Calu3 (cell line): Measurements from ENCODE around the gene CD14. TPM values are rescaled to one million over a fixed set of nuclear protein-coding genes. Genes with fewer than 3 reads are reported as not detected.
"Not testable (repeated sequence)": the region's sequence is repeated elsewhere in the genome, so short reads cannot be mapped to it uniquely, and the experiment has no call there.

ENCODE experiments used
- BruUV-seq: library from RNA; stranded (reverse); fragments of 400-500 nt; replicated peaks from 2 replicates; lab custom pipeline; 2021; lab: Mats Ljungman, UMichigan
- CTCF ChIA-PET: fragments of 300-600 bp; sonication (Branson Sonifier 250); formaldehyde crosslinking; loops from one replicate; lab custom pipeline; 2022; ENCODE audit warnings: antibody characterized with exemption; lab: Charles Lee
- DNase-seq: peaks from one replicate; pipeline ENCODE4 v3.0.0; 2022
- H3K27ac Mint-ChIP-seq: one replicate; pipeline ENCODE4 v1.8.0; 2022; ENCODE audit warnings: mixed read lengths; ENCODE audit not compliant: unreplicated experiment
- H3K27me3 Mint-ChIP-seq: one replicate; pipeline ENCODE4 v1.8.0; 2022; ENCODE audit warnings: mixed read lengths; ENCODE audit not compliant: unreplicated experiment
- H3K36me3 Mint-ChIP-seq: one replicate; pipeline ENCODE4 v1.8.0; 2022; ENCODE audit warnings: mild to moderate bottlenecking, moderate library complexity, mixed read lengths; ENCODE audit not compliant: insufficient read depth, unreplicated experiment
- H3K4me1 Mint-ChIP-seq: one replicate; pipeline ENCODE4 v1.8.0; 2022; ENCODE audit warnings: mild to moderate bottlenecking, low read depth, mixed read lengths; ENCODE audit not compliant: unreplicated experiment
- H3K4me3 Mint-ChIP-seq: one replicate; pipeline ENCODE4 v1.8.0; 2022; ENCODE audit warnings: mild to moderate bottlenecking, low read depth, moderate library complexity, mixed read lengths; ENCODE audit not compliant: unreplicated experiment
- H3K9me3 Mint-ChIP-seq: one replicate; pipeline ENCODE4 v1.8.0; 2022; ENCODE audit warnings: low read depth, mixed read lengths; ENCODE audit not compliant: unreplicated experiment
- intact Hi-C: fragments of 100-400 bp; cut with micrococcal nuclease; formaldehyde crosslinking; loops from one replicate; pipeline ENCODE4 v1.10.0; 2022; ENCODE audit not compliant: unreplicated experiment
- total RNA-seq: library from RNA; stranded (reverse); gene quantifications from 2 replicates; pipeline ENCODE4 v1.2.3, GENCODE V29; 2022
- TF ChIP-seq, protein P1 (sequence below): fragments of 200-600 bp; IDR thresholded peaks from one replicate; pipeline ENCODE4 v1.8.0; 2022; ENCODE audit warnings: antibody characterized with exemption; ENCODE audit not compliant: unreplicated experiment

Gene CD14
- total RNA-seq, 1 experiment from 2014 or later: 1.1 TPM

DNA sequence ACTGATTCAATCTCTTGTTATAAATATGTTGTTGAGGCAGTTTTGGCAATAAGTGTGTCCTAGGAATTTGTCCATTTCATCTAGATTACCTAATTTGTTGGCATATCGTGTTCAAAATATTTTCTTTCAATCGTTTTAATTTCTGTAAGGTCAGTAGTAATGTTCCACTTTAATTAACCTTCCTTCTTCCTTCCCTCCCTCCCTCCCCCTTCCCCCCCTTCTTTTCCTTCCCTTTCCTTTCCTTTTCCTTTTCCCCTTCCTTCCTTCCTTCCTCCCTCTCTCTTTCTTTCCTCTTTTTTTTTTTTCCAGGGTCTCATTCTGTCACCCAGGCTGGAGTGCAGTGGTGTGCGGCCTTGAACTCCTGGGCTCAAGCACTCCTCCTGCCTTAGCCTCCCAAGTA lies 27.1 kb downstream of the CD14 start:
- no peaks in the 10 kb centered on the region for H3K27me3 Mint-ChIP-seq
- H3K36me3 Mint-ChIP-seq: no peaks in the 10 kb centered on the region
- TF ChIP-seq, protein P1, sequence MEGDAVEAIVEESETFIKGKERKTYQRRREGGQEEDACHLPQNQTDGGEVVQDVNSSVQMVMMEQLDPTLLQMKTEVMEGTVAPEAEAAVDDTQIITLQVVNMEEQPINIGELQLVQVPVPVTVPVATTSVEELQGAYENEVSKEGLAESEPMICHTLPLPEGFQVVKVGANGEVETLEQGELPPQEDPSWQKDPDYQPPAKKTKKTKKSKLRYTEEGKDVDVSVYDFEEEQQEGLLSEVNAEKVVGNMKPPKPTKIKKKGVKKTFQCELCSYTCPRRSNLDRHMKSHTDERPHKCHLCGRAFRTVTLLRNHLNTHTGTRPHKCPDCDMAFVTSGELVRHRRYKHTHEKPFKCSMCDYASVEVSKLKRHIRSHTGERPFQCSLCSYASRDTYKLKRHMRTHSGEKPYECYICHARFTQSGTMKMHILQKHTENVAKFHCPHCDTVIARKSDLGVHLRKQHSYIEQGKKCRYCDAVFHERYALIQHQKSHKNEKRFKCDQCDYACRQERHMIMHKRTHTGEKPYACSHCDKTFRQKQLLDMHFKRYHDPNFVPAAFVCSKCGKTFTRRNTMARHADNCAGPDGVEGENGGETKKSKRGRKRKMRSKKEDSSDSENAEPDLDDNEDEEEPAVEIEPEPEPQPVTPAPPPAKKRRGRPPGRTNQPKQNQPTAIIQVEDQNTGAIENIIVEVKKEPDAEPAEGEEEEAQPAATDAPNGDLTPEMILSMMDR: no peak
- intact Hi-C loops: no loop called here
- H3K4me1 Mint-ChIP-seq: peaks cover 22% of the 10 kb centered on the region
- H3K9me3 Mint-ChIP-seq: no peaks in the 10 kb centered on the region
- H3K4me3 Mint-ChIP-seq: no peak overlapping the region
- BruUV-seq: no TSS peak
- no peak for DNase-seq
- CTCF ChIA-PET: no interaction called here
- no peak overlapping the region for H3K27ac Mint-ChIP-seq

DNA sequence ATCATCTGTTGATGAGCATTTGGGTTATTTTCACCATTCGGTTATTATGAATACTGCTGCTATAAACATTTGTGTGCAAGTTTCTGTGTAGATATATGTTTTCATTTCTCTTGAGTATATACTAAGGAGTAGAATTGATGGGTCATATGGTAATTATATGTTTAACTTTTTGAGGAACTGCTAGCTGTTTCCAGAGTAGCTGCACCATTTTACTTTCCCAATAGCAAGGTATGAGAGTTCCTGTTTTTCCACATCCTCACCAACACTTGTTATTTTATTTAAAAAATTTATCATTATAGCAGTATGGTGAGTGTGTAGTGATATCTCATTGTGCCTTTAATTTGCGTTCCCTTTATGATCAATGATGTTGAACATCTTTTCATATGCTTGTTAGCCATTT lies 29.2 kb downstream of the CD14 start:
- no peak for DNase-seq
- CTCF ChIA-PET: no interaction called here
- H3K36me3 Mint-ChIP-seq: no peaks in the 10 kb centered on the region
- H3K9me3 Mint-ChIP-seq: no peaks in the 10 kb centered on the region
- TF ChIP-seq, protein P1: no peak
- H3K4me3 Mint-ChIP-seq: no peak overlapping the region
- BruUV-seq: no TSS peak
- H3K27ac Mint-ChIP-seq: no peak overlapping the region
- intact Hi-C loops: no loop called here
- H3K4me1 Mint-ChIP-seq: peaks cover under 1% of the 10 kb centered on the region
- no peaks in the 10 kb centered on the region for H3K27me3 Mint-ChIP-seq

DNA sequence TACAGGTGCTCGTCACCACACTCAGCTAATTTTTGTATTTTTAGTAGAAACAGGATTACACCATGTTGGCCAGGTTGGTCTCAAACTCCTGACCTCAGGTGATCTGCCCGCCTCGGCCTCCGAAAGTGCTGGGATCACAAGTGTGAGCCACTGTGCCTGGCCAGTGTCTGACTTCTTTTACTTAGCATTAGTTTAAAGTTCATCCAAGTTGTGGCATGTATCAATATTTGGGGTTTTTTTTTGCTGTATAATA lies 29.6 kb downstream of the CD14 start:
- H3K4me3 Mint-ChIP-seq, intact Hi-C loops, H3K27me3 Mint-ChIP-seq, H3K4me1 Mint-ChIP-seq, DNase-seq, H3K9me3 Mint-ChIP-seq, CTCF ChIA-PET, BruUV-seq, H3K36me3 Mint-ChIP-seq, H3K27ac Mint-ChIP-seq: not testable (repeated sequence)

DNA sequence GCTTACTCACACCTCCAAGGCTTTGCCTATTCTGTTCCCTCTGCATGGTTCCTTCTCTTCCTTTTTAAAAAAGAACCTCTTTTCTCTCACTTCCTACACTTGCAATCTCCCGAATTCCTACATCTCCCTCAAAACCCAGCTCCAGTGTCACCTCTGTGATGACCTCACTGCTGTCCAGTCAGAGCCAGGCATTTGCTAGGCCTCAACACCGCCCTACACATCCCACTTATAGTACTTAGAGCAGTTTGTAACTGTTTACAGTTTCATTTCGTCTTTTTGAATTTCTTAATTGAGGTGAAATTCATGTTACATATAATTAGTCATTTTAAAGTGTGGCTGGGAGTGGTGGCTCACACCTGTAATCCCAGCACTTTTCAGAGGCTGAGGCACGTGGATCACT lies 30.8 kb downstream of the CD14 start:
- intact Hi-C loops: no loop called here
- Mint-ChIP-seq H3K36me3 (no peaks in the 10 kb centered on the region), H3K27ac (no peak overlapping the region), H3K4me3 (no peak overlapping the region), H3K4me1 (no peaks in the 10 kb centered on the region), H3K27me3 (no peaks in the 10 kb centered on the region), H3K9me3 (no peaks in the 10 kb centered on the region)
- DNase-seq: no peak
- CTCF ChIA-PET: interaction anchor here (0.6 kb wide), 1 partner anchor 27 kb away, joined by 4 read pairs; no protein-coding TSS in a partner anchor
- TF ChIP-seq, protein P1: no peak
- BruUV-seq: no TSS peak

DNA sequence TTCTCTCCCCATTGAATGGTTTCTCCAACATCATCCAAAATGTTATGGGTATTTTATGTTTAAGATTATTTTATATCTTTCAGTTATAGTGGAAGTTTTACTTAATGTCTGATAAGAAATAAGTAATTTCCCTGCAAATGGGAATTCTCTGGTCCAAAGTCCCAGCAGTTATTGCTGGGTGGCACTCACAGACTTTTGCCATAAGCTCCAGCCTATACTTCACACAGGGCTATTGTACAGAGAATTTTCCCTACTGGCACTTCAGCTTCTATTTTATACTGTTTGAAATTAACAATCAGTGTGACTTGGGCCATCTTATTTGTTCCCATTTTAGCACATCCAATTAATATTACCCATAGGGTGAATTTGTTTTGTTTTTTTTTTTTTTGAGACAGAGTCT lies 32.9 kb downstream of the CD14 start:
- CTCF ChIA-PET: interaction anchor here (0.7 kb wide), 1 partner anchor 47 kb away, joined by 3 read pairs; the partner anchor contains the start of genes IK and NDUFA2
- DNase-seq: no peak
- Mint-ChIP-seq H3K4me1 (peaks cover 12% of the 10 kb centered on the region), H3K9me3 (no peaks in the 10 kb centered on the region), H3K27me3 (no peaks in the 10 kb centered on the region), H3K4me3 (no peak overlapping the region), H3K36me3 (no peaks in the 10 kb centered on the region), H3K27ac (no peak overlapping the region)
- TF ChIP-seq, protein P1: no peak
- intact Hi-C loops: no loop called here
- BruUV-seq: no TSS peak
